Measurements from ENCODE around the gene ANKEF1.

Gene ANKEF1

DNA sequence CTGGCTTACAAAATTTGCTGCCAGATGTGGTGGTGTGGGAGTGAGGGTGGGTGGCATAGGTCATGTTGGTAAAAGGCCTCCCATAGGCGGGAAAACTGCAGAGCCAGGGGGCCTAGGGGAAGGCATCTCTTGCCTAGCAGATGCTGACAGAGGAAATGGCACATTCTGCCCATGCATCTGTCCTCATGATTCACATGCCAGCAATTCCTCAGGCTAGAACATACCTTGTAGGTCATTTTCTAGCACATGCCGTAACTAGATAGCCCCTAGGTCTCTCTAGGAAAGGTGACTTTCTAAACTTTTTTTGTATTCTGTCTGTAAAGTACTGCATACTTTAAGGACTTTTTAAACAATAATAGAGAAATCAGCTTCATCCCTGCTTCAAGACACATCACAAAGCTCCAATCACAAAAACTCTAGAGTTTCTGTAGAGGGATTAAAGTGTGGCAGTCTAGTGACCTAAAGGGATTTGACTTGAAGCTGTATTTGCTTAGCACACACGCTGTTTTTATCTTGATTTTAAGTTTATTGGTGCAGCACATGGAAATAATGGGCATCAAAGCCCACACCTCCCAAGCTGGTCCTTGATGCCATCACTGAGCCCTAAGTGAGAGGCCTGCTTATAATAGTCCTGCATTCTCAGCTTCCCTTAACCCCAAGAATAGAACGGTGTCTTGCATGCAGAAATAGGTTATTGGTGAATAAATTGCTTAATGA is 55.2 kb downstream of the ANKEF1 start:
- Histone ChIP-seq H3K36me3 (no peaks in the 10 kb centered on the region), H3K9me3 (no peaks in the 10 kb centered on the region), H3K4me3 (no peak overlapping the region), H3K4me1 (no peaks in the 10 kb centered on the region), H3K27me3 (no peaks in the 10 kb centered on the region), H3K27ac (no peak overlapping the region)
- TF ChIP-seq, protein P1, sequence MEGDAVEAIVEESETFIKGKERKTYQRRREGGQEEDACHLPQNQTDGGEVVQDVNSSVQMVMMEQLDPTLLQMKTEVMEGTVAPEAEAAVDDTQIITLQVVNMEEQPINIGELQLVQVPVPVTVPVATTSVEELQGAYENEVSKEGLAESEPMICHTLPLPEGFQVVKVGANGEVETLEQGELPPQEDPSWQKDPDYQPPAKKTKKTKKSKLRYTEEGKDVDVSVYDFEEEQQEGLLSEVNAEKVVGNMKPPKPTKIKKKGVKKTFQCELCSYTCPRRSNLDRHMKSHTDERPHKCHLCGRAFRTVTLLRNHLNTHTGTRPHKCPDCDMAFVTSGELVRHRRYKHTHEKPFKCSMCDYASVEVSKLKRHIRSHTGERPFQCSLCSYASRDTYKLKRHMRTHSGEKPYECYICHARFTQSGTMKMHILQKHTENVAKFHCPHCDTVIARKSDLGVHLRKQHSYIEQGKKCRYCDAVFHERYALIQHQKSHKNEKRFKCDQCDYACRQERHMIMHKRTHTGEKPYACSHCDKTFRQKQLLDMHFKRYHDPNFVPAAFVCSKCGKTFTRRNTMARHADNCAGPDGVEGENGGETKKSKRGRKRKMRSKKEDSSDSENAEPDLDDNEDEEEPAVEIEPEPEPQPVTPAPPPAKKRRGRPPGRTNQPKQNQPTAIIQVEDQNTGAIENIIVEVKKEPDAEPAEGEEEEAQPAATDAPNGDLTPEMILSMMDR (IDR thresholded peaks at IDR 0.05), result no peak
- no peak for DNase-seq
- intact Hi-C loops (cut with DNase I; ENCODE audit: low total_unique reads), result loop anchor here (5.0 kb wide), 1 partner anchor 113 kb away; no protein-coding TSS in a partner anchor

DNA sequence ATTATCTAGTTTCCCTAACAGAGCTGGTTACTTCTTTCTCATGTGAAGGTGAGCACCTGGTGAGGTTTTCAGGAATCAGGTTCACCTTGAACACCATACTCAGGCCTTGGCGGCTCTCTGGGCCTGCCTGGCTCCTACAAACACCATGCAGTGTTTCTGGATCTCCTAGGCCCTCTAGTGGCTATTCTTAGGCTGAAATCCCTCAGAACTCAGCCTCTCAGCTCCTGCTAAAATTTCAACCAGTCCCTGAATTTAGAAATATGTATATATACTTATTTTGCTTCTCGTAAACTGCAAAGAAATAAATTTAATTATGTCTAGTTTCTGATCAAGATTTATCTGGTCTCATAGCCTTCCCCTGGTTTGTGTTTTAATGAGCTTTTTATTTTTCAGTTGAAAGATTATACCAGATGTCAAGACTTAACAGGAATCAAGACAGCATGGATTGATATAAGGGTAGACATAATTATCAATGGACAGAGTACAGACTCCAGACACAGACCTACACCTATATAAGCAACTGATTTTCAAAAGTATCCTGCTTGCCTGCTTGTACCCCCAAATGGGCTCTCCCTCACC is 55.9 kb downstream of the ANKEF1 start:
- Histone ChIP-seq H3K27ac (no peak overlapping the region), H3K9me3 (no peaks in the 10 kb centered on the region), H3K4me3 (no peak overlapping the region), H3K27me3 (no peaks in the 10 kb centered on the region), H3K36me3 (no peaks in the 10 kb centered on the region), H3K4me1 (no peaks in the 10 kb centered on the region)
- intact Hi-C loops (cut with DNase I; ENCODE audit: low total_unique reads), result loop anchor here (5.0 kb wide), 1 partner anchor 113 kb away; no protein-coding TSS in a partner anchor
- TF ChIP-seq, protein P1 (IDR thresholded peaks at IDR 0.05), result peak; percentile 53 to 64
- peak in 1 of 2 donors; percentile 37 for DNase-seq

DNA sequence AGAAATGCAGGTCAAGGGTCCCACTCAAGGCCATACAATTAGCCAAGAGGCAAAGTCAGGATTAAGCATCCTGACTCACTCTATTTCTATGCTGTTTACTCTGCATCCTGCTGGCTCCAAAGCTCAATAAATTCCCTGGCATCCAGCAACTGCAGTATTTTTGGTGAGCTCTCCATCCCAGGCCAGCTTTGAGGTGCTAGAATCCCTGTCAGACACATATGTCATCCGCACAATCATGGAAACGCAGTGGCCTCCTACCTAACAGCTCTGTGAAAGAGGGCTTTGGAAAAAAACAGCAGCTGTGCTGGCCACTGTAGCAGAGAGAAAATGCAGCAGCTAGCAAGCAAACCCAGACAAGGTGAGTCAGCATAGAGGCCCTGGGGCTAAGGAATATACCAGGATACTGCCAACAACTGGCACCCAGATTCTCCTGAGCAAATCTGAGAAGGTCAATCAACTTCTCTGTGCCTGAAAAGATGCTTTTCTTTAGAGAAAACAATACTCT is 58.4 kb downstream of the ANKEF1 start:
- DNase-seq, result no peak
- Histone ChIP-seq H3K27ac (no peak overlapping the region), H3K36me3 (no peaks in the 10 kb centered on the region), H3K27me3 (no peaks in the 10 kb centered on the region), H3K9me3 (no peaks in the 10 kb centered on the region), H3K4me3 (no peak overlapping the region), H3K4me1 (no peaks in the 10 kb centered on the region)
- TF ChIP-seq, protein P1 (IDR thresholded peaks at IDR 0.05), result no peak
- intact Hi-C loops (cut with DNase I; ENCODE audit: low total_unique reads), result loop anchor here (5.0 kb wide), 1 partner anchor 116 kb away; no protein-coding TSS in a partner anchor

DNA sequence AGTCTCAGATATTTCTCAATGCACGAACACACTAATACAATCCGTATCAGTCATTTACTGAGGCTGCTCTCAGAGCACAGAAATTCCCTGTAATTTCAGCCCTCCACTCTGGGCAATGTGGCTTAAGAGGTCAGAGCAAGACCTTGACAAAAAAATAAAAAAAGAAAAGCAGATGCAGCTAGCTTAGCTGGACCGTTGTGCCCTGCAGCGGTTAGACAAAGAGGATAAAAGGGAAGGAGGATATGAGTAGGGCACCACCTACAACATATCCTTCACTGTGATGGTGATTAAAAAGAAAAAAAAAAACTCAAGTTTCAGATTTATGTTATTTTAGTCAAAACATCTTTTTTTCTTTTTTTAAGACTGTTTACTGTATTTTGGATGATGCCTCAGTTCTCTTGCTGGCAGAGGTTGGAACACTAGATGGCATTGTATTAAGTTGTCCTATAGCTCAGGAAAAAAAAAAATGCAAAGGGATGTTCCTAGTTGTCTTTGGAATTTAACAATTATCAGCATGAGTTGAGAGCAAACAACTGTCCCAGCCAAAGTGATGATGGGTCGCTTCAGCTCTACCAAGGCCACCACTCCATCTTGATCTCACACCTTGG is 59.9 kb downstream of the ANKEF1 start:
- H3K27ac ChIP-seq, result no peak overlapping the region
- no peak overlapping the region for H3K4me3 ChIP-seq
- no peaks in the 10 kb centered on the region for H3K4me1 ChIP-seq
- no peaks in the 10 kb centered on the region for H3K36me3 ChIP-seq
- TF ChIP-seq, protein P1 (IDR thresholded peaks at IDR 0.05), result no peak
- intact Hi-C loops (cut with DNase I; ENCODE audit: low total_unique reads), result loop anchor here (5.0 kb wide), 1 partner anchor 117 kb away; no protein-coding TSS in a partner anchor
- H3K9me3 ChIP-seq, result no peaks in the 10 kb centered on the region
- H3K27me3 ChIP-seq, result no peaks in the 10 kb centered on the region
- no peak for DNase-seq

DNA sequence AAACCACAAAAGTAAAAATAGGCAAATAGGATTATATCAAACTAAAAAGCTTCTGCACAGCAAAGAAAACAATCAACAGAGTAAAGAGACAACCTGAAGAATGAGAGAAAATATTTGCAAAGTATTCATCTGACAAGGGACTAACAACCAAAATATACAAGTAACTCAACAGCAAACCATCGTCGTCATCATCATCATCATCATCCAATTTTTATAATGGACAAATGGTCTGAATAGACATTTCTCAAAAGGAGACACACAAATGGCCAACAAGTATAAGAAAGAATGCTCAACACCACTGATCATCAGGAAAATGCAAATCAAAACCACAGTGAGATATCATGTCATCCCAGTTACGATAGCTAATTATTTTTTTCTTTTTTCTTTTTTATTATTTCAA is 62.0 kb downstream of the ANKEF1 start:
- Histone ChIP-seq H3K4me1 (no peaks in the 10 kb centered on the region), H3K27ac (no peak overlapping the region), H3K9me3 (no peaks in the 10 kb centered on the region), H3K4me3 (no peak overlapping the region), H3K27me3 (no peaks in the 10 kb centered on the region), H3K36me3 (no peaks in the 10 kb centered on the region)
- TF ChIP-seq, protein P1 (IDR thresholded peaks at IDR 0.05), result no peak
- intact Hi-C loops (cut with DNase I; ENCODE audit: low total_unique reads), result no loop called here
- DNase-seq, result no peak

All from tibial artery (tissue), 4 donors.